GM21515 (cell line): ENCODE results near the gene GPHN.

Experiments
- ATAC-seq: cut with Tn5 transposase; IDR thresholded peaks from one replicate; pipeline ENCODE4 v1.9.1; 2021; ENCODE audit not compliant: unreplicated experiment

Gene GPHN

GRCh38 chr14:66916421-66916820 is 408.5 kb downstream of the GPHN start:
- ATAC-seq = no peak

- no peak for ATAC-seq
Observed at GRCh38 chr14:66918527-66918926, 410.6 kb downstream of the GPHN start.

- ATAC-seq = no peak
Observed at GRCh38 chr14:66920196-66920595, 412.2 kb downstream of the GPHN start.

GRCh38 chr14:66923251-66923650 is 415.3 kb downstream of the GPHN start:
- ATAC-seq = no peak

GRCh38 chr14:66939409-66939808 is 431.5 kb downstream of the GPHN start:
- ATAC-seq = no peak

- no peak for ATAC-seq
Observed at GRCh38 chr14:66944872-66945271, 436.9 kb downstream of the GPHN start.

- no peak for ATAC-seq
Observed at GRCh38 chr14:66955159-66955558, 447.2 kb downstream of the GPHN start.

GRCh38 chr14:66959437-66960050 is 451.6 kb downstream of the GPHN start:
- ATAC-seq = no peak

GRCh38 chr14:66965831-66966230 is 457.9 kb downstream of the GPHN start:
- ATAC-seq = no peak

- ATAC-seq = no peak
Observed at GRCh38 chr14:66972469-66972868, 464.5 kb downstream of the GPHN start.

GRCh38 chr14:66974397-66975025 is 466.6 kb downstream of the GPHN start:
- ATAC-seq = no peak

GRCh38 chr14:66975251-66975650 is 467.3 kb downstream of the GPHN start:
- no peak for ATAC-seq

- ATAC-seq = no peak
Observed at GRCh38 chr14:66979101-66979974, 471.4 kb downstream of the GPHN start.

GRCh38 chr14:66982247-66982646 is 474.3 kb downstream of the GPHN start:
- ATAC-seq = no peak

GRCh38 chr14:66992776-66993175 is 484.8 kb downstream of the GPHN start:
- no peak for ATAC-seq

GRCh38 chr14:66993512-66993911 is 485.6 kb downstream of the GPHN start:
- no peak for ATAC-seq

- ATAC-seq = no peak
Observed at GRCh38 chr14:66998013-66998412, 490.1 kb downstream of the GPHN start.

- ATAC-seq = no peak
Observed at GRCh38 chr14:66999978-67000377, 492.0 kb downstream of the GPHN start.

GRCh38 chr14:67002994-67003753 is 495.2 kb downstream of the GPHN start:
- no peak for ATAC-seq

- ATAC-seq = no peak
Observed at GRCh38 chr14:67004521-67004920, 496.6 kb downstream of the GPHN start.

GRCh38 chr14:67010602-67011001 is 502.7 kb downstream of the GPHN start:
- no peak for ATAC-seq
